HepG2 (cell line): ENCODE data around the gene BRAF. TPM values are rescaled to one million over a fixed set of nuclear protein-coding genes. Genes with fewer than 3 reads are reported as not detected.

ENCODE experiments used
- BORCS8-MEF2B ChIP-seq: sonication (generic); formaldehyde crosslinking; IDR thresholded peaks from 2 replicates; pipeline ENCODE4 v1.8.0; 2022; ENCODE audit warnings: mild to moderate bottlenecking, missing genetic modification reagents
- BRD4 ChIP-seq: sonication (generic); formaldehyde crosslinking; IDR thresholded peaks from 2 replicates; pipeline ENCODE4 v1.4.0; 2020; ENCODE audit warnings: missing genetic modification reagents
- DMAP1 ChIP-seq: IDR thresholded peaks from 2 replicates; pipeline ENCODE4 v1.6.1; 2016
- GZF1 ChIP-seq: sonication (generic); formaldehyde crosslinking; IDR thresholded peaks from 2 replicates; pipeline ENCODE4 v1.5.1; 2020; ENCODE audit warnings: mild to moderate bottlenecking, missing genetic modification reagents
- KAT2B ChIP-seq: fragments of 150-350 bp; IDR thresholded peaks from 2 replicates; pipeline ENCODE4 v1.6.1; 2014; ENCODE audit warnings: low read depth, low read length, borderline replicate concordance
- KLF11 ChIP-seq: IDR thresholded peaks from 2 replicates; pipeline ENCODE4 v1.6.1; 2016; ENCODE audit warnings: missing compliant biosample characterization
- NR2F1 ChIP-seq, 2 experiments: fragments of 450-650 bp in 1 of 2; formaldehyde crosslinking in 1 of 2; IDR thresholded peaks; 2 replicates each; pipeline versions ENCODE4 v1.5.0 to v1.6.1; 2016 to 2020; ENCODE audit warnings: mild to moderate bottlenecking in 1 of 2, missing compliant biosample characterization in 1 of 2, missing genetic modification reagents in 1 of 2, moderate library complexity in 1 of 2
- ZFP1 ChIP-seq: IDR thresholded peaks from 2 replicates; pipeline ENCODE4 v1.6.1; 2016
- ZFX ChIP-seq: sonication (generic); formaldehyde crosslinking; IDR thresholded peaks from 2 replicates; pipeline ENCODE4 v1.4.0; 2020; ENCODE audit warnings: mild to moderate bottlenecking, low read depth, missing genetic modification reagents, moderate library complexity
- ZNF34 ChIP-seq: sonication (generic); formaldehyde crosslinking; IDR thresholded peaks from 2 replicates; pipeline ENCODE4 v1.4.0; 2020; ENCODE audit warnings: mild to moderate bottlenecking, missing genetic modification reagents, borderline replicate concordance
- ZNF7 ChIP-seq: IDR thresholded peaks from 2 replicates; pipeline ENCODE4 v1.6.1; 2016; ENCODE audit warnings: missing biosample characterization, missing genetic modification reagents
- ZNF776 ChIP-seq: sonication (generic); formaldehyde crosslinking; IDR thresholded peaks from 2 replicates; pipeline ENCODE4 v1.4.0; 2020; ENCODE audit warnings: mild to moderate bottlenecking, missing genetic modification reagents
- polyA plus RNA-seq, 8 experiments: library from polyadenylated mRNA; depleted of rRNA in 3 of 8; stranded (reverse) in 7 of 8; unstranded in 1 of 8; fragments of >200 nt; fragmentation: Illumina TruSeq in 4 of 8; extraction: Trizol in 4 of 8; gene quantifications; 2 replicates each; pipeline versions ENCODE4 v1.2.1 to v1.2.3, GENCODE V29; 2011 to 2016; ENCODE audit warnings: low read depth in 4 of 8, missing spikeins in 1 of 8, mixed read lengths in 1 of 8; ENCODE audit not compliant: insufficient read depth in 1 of 8
- total RNA-seq, 5 experiments: library from RNA; depleted of rRNA; stranded (reverse); fragments of >200 nt; fragmentation: Illumina TruSeq; extraction: Trizol; gene quantifications; 2 replicates each; pipeline ENCODE4 v1.2.3, GENCODE V29; 2016; ENCODE audit warnings: low read depth in 1 of 5
- TF ChIP-seq, protein P1 (sequence below): sonication (generic); formaldehyde crosslinking; IDR thresholded peaks from 2 replicates; pipeline ENCODE4 v1.9.0; 2021; ENCODE audit warnings: missing genetic modification reagents, borderline replicate concordance
- TF ChIP-seq, protein P2 (sequence below): sonication (generic); formaldehyde crosslinking; IDR thresholded peaks from 2 replicates; pipeline ENCODE4 v1.4.0; 2020; ENCODE audit warnings: mild to moderate bottlenecking, low read depth, missing genetic modification reagents
- TF ChIP-seq, protein P3 (sequence below): sonication (generic); formaldehyde crosslinking; IDR thresholded peaks from 2 replicates; pipeline ENCODE4 v1.4.0; 2020; ENCODE audit warnings: mild to moderate bottlenecking, missing genetic modification reagents
- TF ChIP-seq, protein P4 (sequence below): sonication (generic); formaldehyde crosslinking; IDR thresholded peaks from 2 replicates; pipeline ENCODE4 v1.4.0; 2020; ENCODE audit warnings: missing genetic modification reagents

Gene BRAF
- total and polyA plus RNA-seq, 2 of the 13 experiments (the other 11 are each of a cell fraction or from before 2014, with no cell fraction given), result 12.5 to 13.4 TPM

DNA sequence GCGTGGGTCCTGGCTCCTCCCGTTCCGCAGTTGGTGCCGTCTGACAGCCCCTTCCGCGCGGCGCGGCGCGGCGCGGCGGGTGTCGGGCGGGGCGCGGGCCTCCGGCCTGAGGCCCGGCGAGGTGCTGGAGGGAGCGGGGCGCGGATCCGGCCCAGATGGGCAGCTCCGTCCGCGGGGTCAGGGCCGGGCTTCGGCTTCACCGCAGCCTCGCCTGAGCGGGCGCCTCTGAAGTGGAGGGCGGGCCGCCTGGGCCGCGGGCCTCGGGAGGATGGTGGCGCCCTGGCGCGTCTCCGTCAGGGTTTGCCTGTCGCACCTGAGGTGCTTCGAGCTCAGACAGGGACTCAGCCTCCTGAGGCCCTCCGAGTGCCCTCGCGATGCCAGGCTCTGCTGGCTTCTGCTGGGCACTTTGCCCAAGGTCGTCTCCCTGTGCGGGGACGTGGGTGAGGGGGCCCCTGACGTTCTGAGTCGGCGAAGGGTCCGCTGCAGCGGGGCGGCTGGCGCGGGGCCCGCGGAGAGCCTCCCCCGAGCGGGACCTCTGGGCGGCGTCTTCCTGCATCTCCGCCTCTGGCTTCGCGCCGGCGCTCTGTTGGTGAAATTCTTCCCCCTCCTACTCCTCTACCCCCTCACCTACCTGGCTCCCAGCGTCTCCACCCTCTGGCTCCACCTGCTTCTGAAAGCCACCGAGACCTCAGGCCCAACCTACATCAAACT lies 251.5 kb downstream of the BRAF start (continued):
- TF ChIP-seq, protein P1, sequence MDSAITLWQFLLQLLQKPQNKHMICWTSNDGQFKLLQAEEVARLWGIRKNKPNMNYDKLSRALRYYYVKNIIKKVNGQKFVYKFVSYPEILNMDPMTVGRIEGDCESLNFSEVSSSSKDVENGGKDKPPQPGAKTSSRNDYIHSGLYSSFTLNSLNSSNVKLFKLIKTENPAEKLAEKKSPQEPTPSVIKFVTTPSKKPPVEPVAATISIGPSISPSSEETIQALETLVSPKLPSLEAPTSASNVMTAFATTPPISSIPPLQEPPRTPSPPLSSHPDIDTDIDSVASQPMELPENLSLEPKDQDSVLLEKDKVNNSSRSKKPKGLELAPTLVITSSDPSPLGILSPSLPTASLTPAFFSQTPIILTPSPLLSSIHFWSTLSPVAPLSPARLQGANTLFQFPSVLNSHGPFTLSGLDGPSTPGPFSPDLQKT (CRISPR knock-in tag), result no peak
- TF ChIP-seq, protein P2, sequence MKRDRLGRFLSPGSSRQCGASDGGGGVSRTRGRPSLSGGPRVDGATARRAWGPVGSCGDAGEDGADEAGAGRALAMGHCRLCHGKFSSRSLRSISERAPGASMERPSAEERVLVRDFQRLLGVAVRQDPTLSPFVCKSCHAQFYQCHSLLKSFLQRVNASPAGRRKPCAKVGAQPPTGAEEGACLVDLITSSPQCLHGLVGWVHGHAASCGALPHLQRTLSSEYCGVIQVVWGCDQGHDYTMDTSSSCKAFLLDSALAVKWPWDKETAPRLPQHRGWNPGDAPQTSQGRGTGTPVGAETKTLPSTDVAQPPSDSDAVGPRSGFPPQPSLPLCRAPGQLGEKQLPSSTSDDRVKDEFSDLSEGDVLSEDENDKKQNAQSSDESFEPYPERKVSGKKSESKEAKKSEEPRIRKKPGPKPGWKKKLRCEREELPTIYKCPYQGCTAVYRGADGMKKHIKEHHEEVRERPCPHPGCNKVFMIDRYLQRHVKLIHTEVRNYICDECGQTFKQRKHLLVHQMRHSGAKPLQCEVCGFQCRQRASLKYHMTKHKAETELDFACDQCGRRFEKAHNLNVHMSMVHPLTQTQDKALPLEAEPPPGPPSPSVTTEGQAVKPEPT (CRISPR knock-in tag), result no peak
- TF ChIP-seq KAT2B (no peak), ZNF34 (CRISPR knock-in tag) (no peak), BORCS8-MEF2B (CRISPR knock-in tag) (no peak), DMAP1 (CRISPR knock-in tag) (peak; percentile 51; the same call in 1 of the 2 replicates), ZNF7 (CRISPR knock-in tag) (no peak), GZF1 (CRISPR knock-in tag) (no peak), NR2F1 (CRISPR knock-in tag; IDR thresholded peaks at IDR 0.05) (no peak), ZNF776 (CRISPR knock-in tag) (no peak; the same call in 1 of the 2 replicates), ZFX (peak; percentile 72; the same call in 1 of the 2 replicates), BRD4 (CRISPR knock-in tag) (no peak), KLF11 (CRISPR knock-in tag) (no peak), ZFP1 (no peak)
- TF ChIP-seq, protein P3, sequence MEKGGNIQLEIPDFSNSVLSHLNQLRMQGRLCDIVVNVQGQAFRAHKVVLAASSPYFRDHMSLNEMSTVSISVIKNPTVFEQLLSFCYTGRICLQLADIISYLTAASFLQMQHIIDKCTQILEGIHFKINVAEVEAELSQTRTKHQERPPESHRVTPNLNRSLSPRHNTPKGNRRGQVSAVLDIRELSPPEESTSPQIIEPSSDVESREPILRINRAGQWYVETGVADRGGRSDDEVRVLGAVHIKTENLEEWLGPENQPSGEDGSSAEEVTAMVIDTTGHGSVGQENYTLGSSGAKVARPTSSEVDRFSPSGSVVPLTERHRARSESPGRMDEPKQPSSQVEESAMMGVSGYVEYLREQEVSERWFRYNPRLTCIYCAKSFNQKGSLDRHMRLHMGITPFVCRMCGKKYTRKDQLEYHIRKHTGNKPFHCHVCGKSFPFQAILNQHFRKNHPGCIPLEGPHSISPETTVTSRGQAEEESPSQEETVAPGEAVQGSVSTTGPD (CRISPR knock-in tag), result no peak
- TF ChIP-seq, protein P4, sequence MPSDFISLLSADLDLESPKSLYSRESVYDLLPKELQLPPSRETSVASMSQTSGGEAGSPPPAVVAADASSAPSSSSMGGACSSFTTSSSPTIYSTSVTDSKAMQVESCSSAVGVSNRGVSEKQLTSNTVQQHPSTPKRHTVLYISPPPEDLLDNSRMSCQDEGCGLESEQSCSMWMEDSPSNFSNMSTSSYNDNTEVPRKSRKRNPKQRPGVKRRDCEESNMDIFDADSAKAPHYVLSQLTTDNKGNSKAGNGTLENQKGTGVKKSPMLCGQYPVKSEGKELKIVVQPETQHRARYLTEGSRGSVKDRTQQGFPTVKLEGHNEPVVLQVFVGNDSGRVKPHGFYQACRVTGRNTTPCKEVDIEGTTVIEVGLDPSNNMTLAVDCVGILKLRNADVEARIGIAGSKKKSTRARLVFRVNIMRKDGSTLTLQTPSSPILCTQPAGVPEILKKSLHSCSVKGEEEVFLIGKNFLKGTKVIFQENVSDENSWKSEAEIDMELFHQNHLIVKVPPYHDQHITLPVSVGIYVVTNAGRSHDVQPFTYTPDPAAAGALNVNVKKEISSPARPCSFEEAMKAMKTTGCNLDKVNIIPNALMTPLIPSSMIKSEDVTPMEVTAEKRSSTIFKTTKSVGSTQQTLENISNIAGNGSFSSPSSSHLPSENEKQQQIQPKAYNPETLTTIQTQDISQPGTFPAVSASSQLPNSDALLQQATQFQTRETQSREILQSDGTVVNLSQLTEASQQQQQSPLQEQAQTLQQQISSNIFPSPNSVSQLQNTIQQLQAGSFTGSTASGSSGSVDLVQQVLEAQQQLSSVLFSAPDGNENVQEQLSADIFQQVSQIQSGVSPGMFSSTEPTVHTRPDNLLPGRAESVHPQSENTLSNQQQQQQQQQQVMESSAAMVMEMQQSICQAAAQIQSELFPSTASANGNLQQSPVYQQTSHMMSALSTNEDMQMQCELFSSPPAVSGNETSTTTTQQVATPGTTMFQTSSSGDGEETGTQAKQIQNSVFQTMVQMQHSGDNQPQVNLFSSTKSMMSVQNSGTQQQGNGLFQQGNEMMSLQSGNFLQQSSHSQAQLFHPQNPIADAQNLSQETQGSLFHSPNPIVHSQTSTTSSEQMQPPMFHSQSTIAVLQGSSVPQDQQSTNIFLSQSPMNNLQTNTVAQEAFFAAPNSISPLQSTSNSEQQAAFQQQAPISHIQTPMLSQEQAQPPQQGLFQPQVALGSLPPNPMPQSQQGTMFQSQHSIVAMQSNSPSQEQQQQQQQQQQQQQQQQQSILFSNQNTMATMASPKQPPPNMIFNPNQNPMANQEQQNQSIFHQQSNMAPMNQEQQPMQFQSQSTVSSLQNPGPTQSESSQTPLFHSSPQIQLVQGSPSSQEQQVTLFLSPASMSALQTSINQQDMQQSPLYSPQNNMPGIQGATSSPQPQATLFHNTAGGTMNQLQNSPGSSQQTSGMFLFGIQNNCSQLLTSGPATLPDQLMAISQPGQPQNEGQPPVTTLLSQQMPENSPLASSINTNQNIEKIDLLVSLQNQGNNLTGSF, result no peak
